HG03457 (cell line): ENCODE data around the gene MLPH.

ENCODE experiments used
- ATAC-seq: cut with Tn5 transposase; IDR thresholded peaks from one replicate; pipeline ENCODE4 v1.9.1; 2021; ENCODE audit warnings: moderate number of reproducible peaks; ENCODE audit not compliant: unreplicated experiment

MLPH gene

GRCh38 chr2:237486819-237487448 lies at the start of gene MLPH:
Gene MLPH, plus strand, starts transcription at chr2:237487251. Its CDS starts 6,176 bp downstream, at chr2:237493427.
- no peak for ATAC-seq

GRCh38 chr2:237437566-237437965 lies 49.5 kb upstream of the MLPH start:
- no peak for ATAC-seq

- ATAC-seq, result no peak
Measured at GRCh38 chr2:237438080-237438940, 48.7 kb upstream of the MLPH start.

GRCh38 chr2:237440819-237441281 lies 46.2 kb upstream of the MLPH start:
- ATAC-seq, result no peak

- ATAC-seq, result no peak
Measured at GRCh38 chr2:237441605-237442274, 45.3 kb upstream of the MLPH start.

GRCh38 chr2:237444071-237444470 lies 43.0 kb upstream of the MLPH start:
- ATAC-seq, result no peak

GRCh38 chr2:237445611-237446337 lies 41.3 kb upstream of the MLPH start:
- ATAC-seq, result no peak

GRCh38 chr2:237446338-237446665 lies 40.7 kb upstream of the MLPH start:
- no peak for ATAC-seq

GRCh38 chr2:237447496-237447895 lies 39.6 kb upstream of the MLPH start:
- ATAC-seq, result no peak

- no peak for ATAC-seq
Measured at GRCh38 chr2:237448171-237448570, 38.9 kb upstream of the MLPH start.

- no peak for ATAC-seq
Measured at GRCh38 chr2:237448626-237449025, 38.4 kb upstream of the MLPH start.

- ATAC-seq, result no peak
Measured at GRCh38 chr2:237449193-237449881, 37.7 kb upstream of the MLPH start.

- ATAC-seq, result no peak
Measured at GRCh38 chr2:237450108-237450507, 36.9 kb upstream of the MLPH start.

- ATAC-seq, result no peak
Measured at GRCh38 chr2:237450583-237450982, 36.5 kb upstream of the MLPH start.

- ATAC-seq, result no peak
Measured at GRCh38 chr2:237451643-237452469, 35.2 kb upstream of the MLPH start.

GRCh38 chr2:237452861-237453260 lies 34.2 kb upstream of the MLPH start:
- ATAC-seq, result no peak

GRCh38 chr2:237453671-237454070 lies 33.4 kb upstream of the MLPH start:
- no peak for ATAC-seq

- ATAC-seq, result no peak
Measured at GRCh38 chr2:237455764-237456163, 31.3 kb upstream of the MLPH start.

GRCh38 chr2:237456200-237456843 lies 30.7 kb upstream of the MLPH start:
- no peak for ATAC-seq
